ENCODE measurements around the gene COQ6. TPM values are rescaled to one million over a fixed set of nuclear protein-coding genes. Genes with fewer than 3 reads are reported as not detected.

Gene COQ6
- total and polyA plus RNA-seq, 4 donors = 17.6 to 23.4 (median 21.4) TPM

GRCh38 chr14:73935666-73936065, 14.4 kb upstream of the COQ6 start:
- H3K27ac ChIP-seq (ENCODE audit: low read depth in 1 of 2, low read length in 1 of 2) = no peak overlapping the region
- no peak overlapping the region for H3K9ac ChIP-seq (ENCODE audit: insufficient read depth in 1 of 2, low read length in 2 of 2)
- DNase-seq = peak in 1 of 3 donors; percentile 8
- no peaks in the 10 kb centered on the region for H3K4me1 ChIP-seq (ENCODE audit: control insufficient read depth in 5 of 5, insufficient read depth in 5 of 5, low read length in 5 of 5)
- H3K27me3 ChIP-seq (ENCODE audit: control insufficient read depth in 3 of 3, insufficient read depth in 3 of 3, low read length in 2 of 3) = no peaks in the 10 kb centered on the region
- no peak overlapping the region for H3K4me3 ChIP-seq
- 85 to 92% methylated on average over 2 of the region's 2 CpGs for WGBS, 2 donors
- no peak for TF ChIP-seq CTCF (IDR thresholded peaks at IDR 0.05; ENCODE audit: control extremely low read depth, extremely low read depth)
- H3K36me3 ChIP-seq (ENCODE audit: control insufficient read depth in 4 of 4, insufficient read depth in 4 of 4, low read length in 4 of 4) = peaks cover 31 to 57% (median 43%) of the 10 kb centered on the region in 4 donors
- no peaks in the 10 kb centered on the region for H3K9me3 ChIP-seq (ENCODE audit: control insufficient read depth in 4 of 4, insufficient read depth in 3 of 4, low read length in 3 of 4)
- no peak for ATAC-seq (ENCODE audit: insufficient read depth, low FRiP score)

GRCh38 chr14:73936548-73936947, 13.6 kb upstream of the COQ6 start:
- ATAC-seq (ENCODE audit: insufficient read depth, low FRiP score) = no peak
- Histone ChIP-seq H3K9ac (ENCODE audit: insufficient read depth in 1 of 2, low read length in 2 of 2) (no peak overlapping the region), H3K27me3 (ENCODE audit: control insufficient read depth in 3 of 3, insufficient read depth in 3 of 3, low read length in 2 of 3) (no peaks in the 10 kb centered on the region), H3K4me3 (no peak overlapping the region), H3K36me3 (ENCODE audit: control insufficient read depth in 4 of 4, insufficient read depth in 4 of 4, low read length in 4 of 4) (peaks cover 27 to 56% (median 40%) of the 10 kb centered on the region in 4 donors), H3K4me1 (ENCODE audit: control insufficient read depth in 5 of 5, insufficient read depth in 5 of 5, low read length in 5 of 5) (no peaks in the 10 kb centered on the region), H3K9me3 (ENCODE audit: control insufficient read depth in 4 of 4, insufficient read depth in 3 of 4, low read length in 3 of 4) (no peaks in the 10 kb centered on the region), H3K27ac (ENCODE audit: low read depth in 1 of 2, low read length in 1 of 2) (no peak overlapping the region)
- no peak for TF ChIP-seq CTCF (IDR thresholded peaks at IDR 0.05; ENCODE audit: control extremely low read depth, extremely low read depth)
- no peak for DNase-seq
- WGBS, 2 donors = 93 to 96% methylated on average over 1 of the region's 1 CpG

- ATAC-seq (ENCODE audit: insufficient read depth, low FRiP score) = no peak
- no peak overlapping the region for H3K27ac ChIP-seq (ENCODE audit: low read depth in 1 of 2, low read length in 1 of 2)
- H3K4me1 ChIP-seq (ENCODE audit: control insufficient read depth in 5 of 5, insufficient read depth in 5 of 5, low read length in 5 of 5) = no peaks in the 10 kb centered on the region
- H3K9ac ChIP-seq (ENCODE audit: insufficient read depth in 1 of 2, low read length in 2 of 2) = no peak overlapping the region
- WGBS, 2 donors = 96 to 100% methylated on average over 2 of the region's 2 CpGs
- H3K27me3 ChIP-seq (ENCODE audit: control insufficient read depth in 3 of 3, insufficient read depth in 3 of 3, low read length in 2 of 3) = no peaks in the 10 kb centered on the region
- TF ChIP-seq CTCF (IDR thresholded peaks at IDR 0.05; ENCODE audit: control extremely low read depth, extremely low read depth) = no peak
- H3K4me3 ChIP-seq = no peak overlapping the region
- no peaks in the 10 kb centered on the region for H3K9me3 ChIP-seq (ENCODE audit: control insufficient read depth in 4 of 4, insufficient read depth in 3 of 4, low read length in 3 of 4)
- H3K36me3 ChIP-seq (ENCODE audit: control insufficient read depth in 4 of 4, insufficient read depth in 4 of 4, low read length in 4 of 4) = peaks cover 22 to 52% (median 37%) of the 10 kb centered on the region in 4 donors
- DNase-seq = no peak
Observed at GRCh38 chr14:73937012-73937411, 13.1 kb upstream of the COQ6 start.

- H3K27me3 ChIP-seq (ENCODE audit: control insufficient read depth in 3 of 3, insufficient read depth in 3 of 3, low read length in 2 of 3) = no peaks in the 10 kb centered on the region
- H3K9me3 ChIP-seq (ENCODE audit: control insufficient read depth in 4 of 4, insufficient read depth in 3 of 4, low read length in 3 of 4) = no peaks in the 10 kb centered on the region
- H3K4me1 ChIP-seq (ENCODE audit: control insufficient read depth in 5 of 5, insufficient read depth in 5 of 5, low read length in 5 of 5) = peaks cover 0 to 15% (median 3%) of the 10 kb centered on the region in 5 donors
- no peak overlapping the region for H3K9ac ChIP-seq (ENCODE audit: insufficient read depth in 1 of 2, low read length in 2 of 2)
- DNase-seq (no peak), ATAC-seq (ENCODE audit: insufficient read depth, low FRiP score) (no peak)
- H3K27ac ChIP-seq (ENCODE audit: low read depth in 1 of 2, low read length in 1 of 2) = no peak overlapping the region
- peaks cover 10 to 41% (median 25%) of the 10 kb centered on the region in 4 donors for H3K36me3 ChIP-seq (ENCODE audit: control insufficient read depth in 4 of 4, insufficient read depth in 4 of 4, low read length in 4 of 4)
- 82 to 84% methylated on average over 7 of the region's 7 CpGs for WGBS, 2 donors
- no peak for TF ChIP-seq CTCF (IDR thresholded peaks at IDR 0.05; ENCODE audit: control extremely low read depth, extremely low read depth)
- no peak overlapping the region for H3K4me3 ChIP-seq
Observed at GRCh38 chr14:73942180-73942579, 7.9 kb upstream of the COQ6 start.

Data from lung (tissue), 12 donors.